A549 (cell line): ENCODE measurements around the gene ASB17. TPM values are rescaled to one million over a fixed set of nuclear protein-coding genes. Genes with fewer than 3 reads are reported as not detected.
A peak's percentile ranks its signal among the peaks of the same experiment; 100 is the strongest.

ENCODE experiments used
- ATAC-seq, 2 experiments: fragments of 200-7000 bp in 1 of 2; fragments of >200 bp in 1 of 2; cut with Nextera tagmentation in 1 of 2; cut with Tn5 transposase in 1 of 2; 3 replicates each; pipeline versions ENCODE4 v1.8.0 to v1.9.1; 2018 to 2020; ENCODE audit warnings: mild to moderate bottlenecking in 1 of 2, moderate library complexity in 1 of 2
- CTCF ChIA-PET: fragments of 300-600 bp; sonication (Branson Sonifier 250); formaldehyde crosslinking; extraction: SDS; loops from one replicate; lab custom pipeline; 2021; ENCODE audit warnings: antibody characterized with exemption, inconsistent platforms; lab: Yijun Ruan, JAX
- POLR2A ChIA-PET: fragments of 350-600 bp; formaldehyde crosslinking; extraction: SDS; loops from one replicate; lab custom pipeline; 2021; ENCODE audit warnings: antibody characterized with exemption, inconsistent platforms; lab: Yijun Ruan, JAX
- DNase-seq, 2 experiments: peaks; one replicate each; pipeline versions ENCODE4 v3.0.0 to v3.0.0-alpha.2; 2011 to 2016; ENCODE audit warnings: low read depth in 1 of 2, low spot score in 1 of 2
- FAIRE-seq: peaks from 2 replicates; lab custom pipeline; 2011; peaks lifted over from hg19 to GRCh38; lab: Jason Lieb, UNC
- H3K27ac ChIP-seq, 2 experiments: fragments of >200 bp; sonication (Bioruptor Twin); formaldehyde crosslinking; 3 replicates each; pipeline ENCODE4 v1.5.1; 2016 to 2017
- H3K4me1 ChIP-seq: fragments of >200 bp; sonication (Bioruptor Twin); formaldehyde crosslinking; 3 replicates; pipeline ENCODE4 v1.6.1; 2016
- H3K4me2 ChIP-seq: fragments of >200 bp; sonication (Bioruptor Twin); formaldehyde crosslinking; 3 replicates; pipeline ENCODE4 v1.6.1; 2016
- H3K4me3 ChIP-seq: fragments of >200 bp; sonication (Bioruptor Twin); formaldehyde crosslinking; 3 replicates; pipeline ENCODE4 v1.5.1; 2016
- H3K9me3 ChIP-seq: fragments of >200 bp; sonication (Bioruptor Twin); formaldehyde crosslinking; 3 replicates; pipeline ENCODE4 v1.6.1; 2016
- CBX2 ChIP-seq: fragments of 200-600 bp; sonication (generic); IDR thresholded peaks from 2 replicates; pipeline ENCODE4 v1.6.1; 2016; ENCODE audit warnings: low read depth, mild to moderate bottlenecking, borderline replicate concordance
- CBX8 ChIP-seq: fragments of 200-600 bp; sonication (generic); IDR thresholded peaks from 2 replicates; pipeline ENCODE4 v1.6.1; 2016
- EHF ChIP-seq: fragments of 250-450 bp; sonication (Bioruptor Pico); IDR thresholded peaks from 2 replicates; pipeline ENCODE4 v1.5.0; 2020; ENCODE audit warnings: mild to moderate bottlenecking
- EP300 ChIP-seq, 2 experiments: fragments of >200 bp; sonication (Bioruptor Twin); formaldehyde crosslinking; IDR thresholded peaks; 2 replicates in 1 of 2; 3 replicates in 1 of 2; pipeline ENCODE4 v1.6.1; 2016 to 2017
- FOSB ChIP-seq: fragments of 250-450 bp; sonication (Bioruptor Pico); IDR thresholded peaks from 2 replicates; pipeline ENCODE4 v1.5.0; 2020; ENCODE audit warnings: mild to moderate bottlenecking, moderate library complexity
- GATA3 ChIP-seq: IDR thresholded peaks from 2 replicates; pipeline ENCODE4 v1.6.1; 2012; ENCODE audit warnings: borderline replicate concordance
- HDAC2 ChIP-seq: fragments of 200-600 bp; sonication (generic); IDR thresholded peaks from 2 replicates; pipeline ENCODE4 v1.6.1; 2016
- HEYL ChIP-seq: fragments of 250-450 bp; sonication (Bioruptor Pico); IDR thresholded peaks from 2 replicates; pipeline ENCODE4 v1.8.0; 2021; ENCODE audit warnings: mild to moderate bottlenecking, moderate library complexity
- JUNB ChIP-seq: fragments of >200 bp; sonication (Bioruptor Twin); formaldehyde crosslinking; IDR thresholded peaks from 2 replicates; pipeline ENCODE4 v1.6.1; 2016
- NFE2L2 ChIP-seq: fragments of 150-350 bp; conservative IDR thresholded peaks from 2 replicates; pipeline ENCODE4 v1.6.1; 2014; ENCODE audit warnings: low read length
- NPAS2 ChIP-seq: fragments of 250-450 bp; sonication (Bioruptor Pico); IDR thresholded peaks from 2 replicates; pipeline ENCODE4 v1.8.0; 2022; ENCODE audit warnings: mild to moderate bottlenecking, moderate library complexity, borderline replicate concordance
- RARB ChIP-seq: fragments of 250-450 bp; sonication (Bioruptor Pico); IDR thresholded peaks from 2 replicates; pipeline ENCODE4 v1.8.0; 2021; ENCODE audit warnings: mild to moderate bottlenecking, moderate library complexity
- TFCP2L1 ChIP-seq: fragments of 250-450 bp; sonication (Bioruptor Pico); IDR thresholded peaks from 2 replicates; pipeline ENCODE4 v1.5.0; 2021; ENCODE audit warnings: mild to moderate bottlenecking
- ZFP36 ChIP-seq: fragments of 450-650 bp; IDR thresholded peaks from 2 replicates; pipeline ENCODE4 v1.6.1; 2014; ENCODE audit warnings: borderline replicate concordance; ENCODE audit not compliant: partially characterized antibody
- WGBS: methylation state at CpG from one replicate; pipeline ENCODE4 v1.1.6; 2017; ENCODE audit errors: missing lambda C conversion rate; 5-methylcytosine and 5-hydroxymethylcytosine counted together
- polyA plus RNA-seq, 4 experiments: library from polyadenylated mRNA; depleted of rRNA in 3 of 4; stranded (reverse); fragments of >200 nt; fragmentation: RNase III in 1 of 4; extraction: RNeasy Plus Mini Kit Qiagen cat#74134 plus additional on column Dnase treatment in 1 of 4; gene quantifications; 2 replicates in 3 of 4; 3 replicates in 1 of 4; pipeline ENCODE4 v1.2.3, GENCODE V29; 2011 to 2017
- TF ChIP-seq, protein P1 (sequence below): fragments of 250-450 bp; sonication (Bioruptor Pico); IDR thresholded peaks from 2 replicates; pipeline ENCODE4 v1.5.0; 2020; ENCODE audit warnings: low read depth, mild to moderate bottlenecking, moderate library complexity
- TF ChIP-seq, protein P2 (sequence below): IDR thresholded peaks from 2 replicates; pipeline ENCODE4 v1.6.1; 2012
- TF ChIP-seq, protein P3 (sequence below): fragments of >200 bp; sonication (Bioruptor Twin); formaldehyde crosslinking; IDR thresholded peaks from 2 replicates; pipeline ENCODE4 v1.6.1; 2016
- TF ChIP-seq, protein P4 (sequence below): IDR thresholded peaks from 2 replicates; pipeline ENCODE4 v1.6.1; 2012
- TF ChIP-seq, protein P5 (sequence below): fragments of 150-350 bp; IDR thresholded peaks from 2 replicates; pipeline ENCODE4 v1.6.1; 2014; ENCODE audit warnings: low read depth, mild to moderate bottlenecking, low read length
- TF ChIP-seq, protein P6 (sequence below): fragments of 200-600 bp; sonication (generic); IDR thresholded peaks from 2 replicates; pipeline ENCODE4 v1.6.1; 2016; ENCODE audit warnings: antibody characterized with exemption, mild to moderate bottlenecking, moderate library complexity
- TF ChIP-seq, protein P7 (sequence below): IDR thresholded peaks from 2 replicates; pipeline ENCODE4 v1.6.1; 2012; ENCODE audit warnings: low read depth, borderline replicate concordance

Gene ASB17
- polyA plus RNA-seq, 2 of the 4 experiments (the other 2 are of a cell fraction): not detected

DNA sequence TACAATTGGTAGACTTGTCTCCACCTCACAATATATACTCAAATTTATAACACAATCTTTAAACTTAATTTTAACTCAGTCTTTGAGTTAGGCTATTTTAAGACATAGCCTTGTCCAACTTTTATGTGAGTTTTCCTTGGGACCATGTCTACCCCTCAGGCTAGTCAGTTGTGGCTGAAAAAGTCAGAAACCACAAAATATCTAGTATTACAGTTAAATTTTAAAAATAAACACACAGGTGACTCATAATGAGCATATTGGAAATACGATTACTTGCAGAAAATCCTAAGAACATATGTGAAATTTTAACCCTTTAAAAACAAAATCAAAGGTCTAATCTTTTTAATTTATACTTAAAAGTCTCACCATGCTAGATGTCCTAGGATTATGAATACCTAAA is 4.8 kb upstream of the ASB17 start:
- POLR2A ChIA-PET: no interaction called here
- Histone ChIP-seq H3K4me3 (no peak overlapping the region), H3K9me3 (no peaks in the 10 kb centered on the region), H3K27ac (no peak overlapping the region), H3K4me1 (peaks cover 10% of the 10 kb centered on the region; the same call in 2 of the 3 replicates), H3K4me2 (peak overlapping the region; percentile 36; the same call in 1 of the 3 replicates)
- no peak for FAIRE-seq
- WGBS: 0% methylated on average over 1 of the region's 1 CpG
- no peak for DNase-seq
- TF ChIP-seq JUNB: peak; percentile 14; the same call in 1 of the 2 replicates
- TF ChIP-seq, protein P1, sequence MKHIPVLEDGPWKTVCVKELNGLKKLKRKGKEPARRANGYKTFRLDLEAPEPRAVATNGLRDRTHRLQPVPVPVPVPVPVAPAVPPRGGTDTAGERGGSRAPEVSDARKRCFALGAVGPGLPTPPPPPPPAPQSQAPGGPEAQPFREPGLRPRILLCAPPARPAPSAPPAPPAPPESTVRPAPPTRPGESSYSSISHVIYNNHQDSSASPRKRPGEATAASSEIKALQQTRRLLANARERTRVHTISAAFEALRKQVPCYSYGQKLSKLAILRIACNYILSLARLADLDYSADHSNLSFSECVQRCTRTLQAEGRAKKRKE (CRISPR knock-in tag): no peak
- CTCF ChIA-PET: no interaction called here
- no peak for ATAC-seq

DNA sequence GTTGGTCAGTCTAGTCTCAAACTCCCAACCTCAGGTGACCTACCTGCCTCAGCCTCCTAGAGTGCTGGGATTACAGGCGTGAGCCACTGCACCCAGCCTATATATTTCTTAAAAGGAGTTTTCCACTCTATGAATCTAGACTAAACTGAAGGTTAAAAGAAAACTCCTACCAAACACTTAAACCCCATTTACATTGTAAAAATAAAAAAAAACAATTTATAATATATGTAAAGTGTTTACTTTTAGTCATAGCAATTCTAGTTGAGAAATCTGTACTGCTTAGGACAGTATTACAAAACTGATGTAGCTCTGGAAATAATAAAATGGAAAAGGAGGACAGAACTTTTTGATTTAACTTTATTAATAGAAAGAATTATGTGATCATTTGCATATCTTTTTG is 9.5 kb downstream of the ASB17 start:
- Histone ChIP-seq H3K9me3 (no peaks in the 10 kb centered on the region), H3K4me1 (no peaks in the 10 kb centered on the region), H3K27ac (no peak overlapping the region), H3K4me2 (no peak overlapping the region), H3K4me3 (no peak overlapping the region)
- DNase-seq (no peak), ATAC-seq (no peak), FAIRE-seq (no peak)
- TF ChIP-seq GATA3 (no peak), EHF (CRISPR knock-in tag) (no peak), HDAC2 (no peak), NPAS2 (CRISPR knock-in tag) (no peak), EP300 (IDR thresholded peaks at IDR 0.05) (no peak), NFE2L2 (no peak), TFCP2L1 (no peak), FOSB (no peak), HEYL (CRISPR knock-in tag) (no peak), ZFP36 (no peak), CBX2 (no peak), RARB (CRISPR knock-in tag) (no peak), CBX8 (no peak)
- TF ChIP-seq, protein P2, sequence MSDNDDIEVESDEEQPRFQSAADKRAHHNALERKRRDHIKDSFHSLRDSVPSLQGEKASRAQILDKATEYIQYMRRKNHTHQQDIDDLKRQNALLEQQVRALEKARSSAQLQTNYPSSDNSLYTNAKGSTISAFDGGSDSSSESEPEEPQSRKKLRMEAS: no peak
- TF ChIP-seq, protein P3, sequence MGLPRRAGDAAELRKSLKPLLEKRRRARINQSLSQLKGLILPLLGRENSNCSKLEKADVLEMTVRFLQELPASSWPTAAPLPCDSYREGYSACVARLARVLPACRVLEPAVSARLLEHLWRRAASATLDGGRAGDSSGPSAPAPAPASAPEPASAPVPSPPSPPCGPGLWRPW: no peak
- TF ChIP-seq, protein P4, sequence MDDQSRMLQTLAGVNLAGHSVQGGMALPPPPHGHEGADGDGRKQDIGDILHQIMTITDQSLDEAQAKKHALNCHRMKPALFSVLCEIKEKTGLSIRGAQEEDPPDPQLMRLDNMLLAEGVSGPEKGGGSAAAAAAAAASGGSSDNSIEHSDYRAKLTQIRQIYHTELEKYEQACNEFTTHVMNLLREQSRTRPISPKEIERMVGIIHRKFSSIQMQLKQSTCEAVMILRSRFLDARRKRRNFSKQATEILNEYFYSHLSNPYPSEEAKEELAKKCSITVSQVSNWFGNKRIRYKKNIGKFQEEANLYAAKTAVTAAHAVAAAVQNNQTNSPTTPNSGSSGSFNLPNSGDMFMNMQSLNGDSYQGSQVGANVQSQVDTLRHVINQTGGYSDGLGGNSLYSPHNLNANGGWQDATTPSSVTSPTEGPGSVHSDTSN: no peak
- TF ChIP-seq, protein P5, sequence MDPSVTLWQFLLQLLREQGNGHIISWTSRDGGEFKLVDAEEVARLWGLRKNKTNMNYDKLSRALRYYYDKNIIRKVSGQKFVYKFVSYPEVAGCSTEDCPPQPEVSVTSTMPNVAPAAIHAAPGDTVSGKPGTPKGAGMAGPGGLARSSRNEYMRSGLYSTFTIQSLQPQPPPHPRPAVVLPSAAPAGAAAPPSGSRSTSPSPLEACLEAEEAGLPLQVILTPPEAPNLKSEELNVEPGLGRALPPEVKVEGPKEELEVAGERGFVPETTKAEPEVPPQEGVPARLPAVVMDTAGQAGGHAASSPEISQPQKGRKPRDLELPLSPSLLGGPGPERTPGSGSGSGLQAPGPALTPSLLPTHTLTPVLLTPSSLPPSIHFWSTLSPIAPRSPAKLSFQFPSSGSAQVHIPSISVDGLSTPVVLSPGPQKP: no peak
- TF ChIP-seq, protein P6, sequence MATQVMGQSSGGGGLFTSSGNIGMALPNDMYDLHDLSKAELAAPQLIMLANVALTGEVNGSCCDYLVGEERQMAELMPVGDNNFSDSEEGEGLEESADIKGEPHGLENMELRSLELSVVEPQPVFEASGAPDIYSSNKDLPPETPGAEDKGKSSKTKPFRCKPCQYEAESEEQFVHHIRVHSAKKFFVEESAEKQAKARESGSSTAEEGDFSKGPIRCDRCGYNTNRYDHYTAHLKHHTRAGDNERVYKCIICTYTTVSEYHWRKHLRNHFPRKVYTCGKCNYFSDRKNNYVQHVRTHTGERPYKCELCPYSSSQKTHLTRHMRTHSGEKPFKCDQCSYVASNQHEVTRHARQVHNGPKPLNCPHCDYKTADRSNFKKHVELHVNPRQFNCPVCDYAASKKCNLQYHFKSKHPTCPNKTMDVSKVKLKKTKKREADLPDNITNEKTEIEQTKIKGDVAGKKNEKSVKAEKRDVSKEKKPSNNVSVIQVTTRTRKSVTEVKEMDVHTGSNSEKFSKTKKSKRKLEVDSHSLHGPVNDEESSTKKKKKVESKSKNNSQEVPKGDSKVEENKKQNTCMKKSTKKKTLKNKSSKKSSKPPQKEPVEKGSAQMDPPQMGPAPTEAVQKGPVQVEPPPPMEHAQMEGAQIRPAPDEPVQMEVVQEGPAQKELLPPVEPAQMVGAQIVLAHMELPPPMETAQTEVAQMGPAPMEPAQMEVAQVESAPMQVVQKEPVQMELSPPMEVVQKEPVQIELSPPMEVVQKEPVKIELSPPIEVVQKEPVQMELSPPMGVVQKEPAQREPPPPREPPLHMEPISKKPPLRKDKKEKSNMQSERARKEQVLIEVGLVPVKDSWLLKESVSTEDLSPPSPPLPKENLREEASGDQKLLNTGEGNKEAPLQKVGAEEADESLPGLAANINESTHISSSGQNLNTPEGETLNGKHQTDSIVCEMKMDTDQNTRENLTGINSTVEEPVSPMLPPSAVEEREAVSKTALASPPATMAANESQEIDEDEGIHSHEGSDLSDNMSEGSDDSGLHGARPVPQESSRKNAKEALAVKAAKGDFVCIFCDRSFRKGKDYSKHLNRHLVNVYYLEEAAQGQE: no peak
- TF ChIP-seq, protein P7, sequence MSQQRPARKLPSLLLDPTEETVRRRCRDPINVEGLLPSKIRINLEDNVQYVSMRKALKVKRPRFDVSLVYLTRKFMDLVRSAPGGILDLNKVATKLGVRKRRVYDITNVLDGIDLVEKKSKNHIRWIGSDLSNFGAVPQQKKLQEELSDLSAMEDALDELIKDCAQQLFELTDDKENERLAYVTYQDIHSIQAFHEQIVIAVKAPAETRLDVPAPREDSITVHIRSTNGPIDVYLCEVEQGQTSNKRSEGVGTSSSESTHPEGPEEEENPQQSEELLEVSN: no peak
- CTCF ChIA-PET: no interaction called here
- POLR2A ChIA-PET: no interaction called here
- 40% methylated on average over 1 of the region's 1 CpG for WGBS
